KOPT-K1 (cell line): ENCODE measurements around the gene C5orf63.
"Not testable (repeated sequence)": the region's sequence is repeated elsewhere in the genome, so short reads cannot be mapped to it uniquely, and the experiment has no call there.

Source experiments
- H3K27ac ChIP-seq: fragments of 200-600 bp; sonication (generic); 2 replicates; pipeline ENCODE4 v1.5.1; 2016; ENCODE audit warnings: antibody characterized with exemption, mild to moderate bottlenecking, low read depth, low read length; ENCODE audit not compliant: poor library complexity, severe bottlenecking
- H3K36me3 ChIP-seq: fragments of 200-600 bp; sonication (generic); 2 replicates; pipeline ENCODE4 v1.5.1; 2017; ENCODE audit warnings: antibody characterized with exemption, mild to moderate bottlenecking, low read length, moderate library complexity; ENCODE audit not compliant: insufficient read depth
- H3K9me3 ChIP-seq: fragments of 200-600 bp; sonication (generic); 2 replicates; pipeline ENCODE4 v1.5.1; 2017; ENCODE audit warnings: antibody characterized with exemption, low read length, mild to moderate bottlenecking; ENCODE audit not compliant: insufficient read depth, poor library complexity, severe bottlenecking

The C5orf63 gene

DNA sequence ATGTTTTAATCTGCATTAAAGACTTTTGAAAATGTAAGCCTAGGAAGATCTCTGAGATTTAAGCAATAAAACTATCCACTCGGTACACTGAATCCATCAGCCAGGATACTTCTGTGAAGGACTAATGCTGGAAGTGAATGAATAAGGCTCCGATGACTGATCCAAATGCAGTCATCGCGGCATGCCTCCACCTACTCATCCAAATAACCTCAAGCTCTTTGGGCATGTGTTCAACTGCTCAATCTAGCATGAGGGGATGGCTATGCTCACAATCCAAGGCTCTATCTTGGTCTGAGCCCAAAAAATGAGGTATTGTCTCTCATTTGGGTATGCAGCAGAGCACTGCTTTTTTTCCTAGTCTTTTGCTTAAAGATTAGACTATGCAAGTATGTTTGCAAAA, 62.1 kb downstream of the C5orf63 start:
- Histone ChIP-seq H3K27ac (no peak overlapping the region), H3K36me3 (no peaks in the 10 kb centered on the region), H3K9me3 (no peaks in the 10 kb centered on the region)

DNA sequence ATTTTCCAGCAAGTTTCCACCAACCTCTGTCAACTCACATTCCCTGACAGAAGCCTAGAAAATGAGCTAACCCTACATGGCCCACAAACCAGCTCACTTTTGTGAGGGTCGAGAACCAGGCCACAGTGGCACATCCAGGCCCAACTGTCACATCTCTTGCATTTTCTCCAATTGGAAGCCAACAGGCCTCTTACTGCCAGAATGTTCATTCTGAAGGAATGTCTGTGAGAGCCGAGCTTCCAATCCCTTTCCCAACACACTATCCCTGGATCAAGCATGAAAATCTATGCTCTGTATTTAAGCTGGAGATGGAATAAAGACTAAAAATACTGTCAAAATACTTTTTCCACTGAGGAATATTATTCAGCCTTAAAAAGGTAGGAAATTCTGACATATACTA, 62.9 kb downstream of the C5orf63 start:
- Histone ChIP-seq H3K9me3 (no peaks in the 10 kb centered on the region), H3K36me3 (no peaks in the 10 kb centered on the region), H3K27ac (no peak overlapping the region)

DNA sequence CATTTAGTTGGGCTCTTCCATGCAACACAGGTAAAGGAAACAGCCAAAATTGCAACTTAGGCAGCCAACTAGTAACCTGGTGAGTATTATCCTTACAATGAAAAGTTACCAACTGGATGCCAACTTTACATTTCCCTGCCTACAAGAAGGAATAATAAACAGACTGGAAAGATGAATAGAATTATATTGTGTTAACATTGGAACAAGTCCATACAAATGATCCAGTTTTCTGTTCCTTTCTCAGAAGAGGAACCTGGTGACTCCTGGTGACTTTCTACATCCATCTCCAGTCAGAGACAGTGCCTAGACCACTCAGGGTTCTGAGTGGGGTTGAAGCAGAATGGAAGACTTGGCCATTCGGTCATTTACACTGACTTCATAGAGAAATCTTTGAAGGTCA, 63.5 kb downstream of the C5orf63 start:
- Histone ChIP-seq H3K36me3 (no peaks in the 10 kb centered on the region), H3K9me3 (no peaks in the 10 kb centered on the region), H3K27ac (no peak overlapping the region)

DNA sequence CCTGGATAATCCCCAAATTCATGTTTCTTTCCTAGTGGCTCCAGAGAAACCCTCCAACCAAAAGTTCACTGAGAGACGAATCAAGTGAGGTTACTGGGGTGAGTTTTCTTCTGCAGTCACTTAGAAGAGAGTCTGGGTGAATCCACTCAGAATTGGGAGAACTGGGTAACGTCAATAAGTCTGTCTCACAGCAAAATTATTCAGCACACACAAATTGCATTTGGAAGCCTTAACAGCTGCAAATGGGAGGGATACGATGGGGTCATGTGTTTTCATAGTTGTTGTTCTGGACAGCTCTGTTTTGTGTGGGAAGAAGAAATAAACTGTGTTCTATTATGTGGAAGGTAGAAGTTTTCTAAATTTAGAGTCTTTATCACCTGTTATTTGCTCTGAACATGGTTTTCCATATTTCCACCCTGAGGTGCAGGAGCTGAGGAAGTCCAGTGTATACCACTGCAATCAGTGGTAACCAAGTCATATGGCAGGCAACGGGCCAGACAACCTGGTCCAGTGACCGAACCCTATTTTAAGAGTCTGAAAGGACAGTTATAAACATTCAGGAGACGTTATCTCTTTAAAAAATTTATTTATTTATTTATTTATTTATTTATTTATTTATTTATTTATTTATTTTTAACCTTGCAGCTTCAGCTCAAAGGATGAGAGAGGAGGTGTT, 64.9 kb downstream of the C5orf63 start:
- Histone ChIP-seq H3K36me3 (no peaks in the 10 kb centered on the region), H3K9me3 (no peaks in the 10 kb centered on the region), H3K27ac (no peak overlapping the region)

DNA sequence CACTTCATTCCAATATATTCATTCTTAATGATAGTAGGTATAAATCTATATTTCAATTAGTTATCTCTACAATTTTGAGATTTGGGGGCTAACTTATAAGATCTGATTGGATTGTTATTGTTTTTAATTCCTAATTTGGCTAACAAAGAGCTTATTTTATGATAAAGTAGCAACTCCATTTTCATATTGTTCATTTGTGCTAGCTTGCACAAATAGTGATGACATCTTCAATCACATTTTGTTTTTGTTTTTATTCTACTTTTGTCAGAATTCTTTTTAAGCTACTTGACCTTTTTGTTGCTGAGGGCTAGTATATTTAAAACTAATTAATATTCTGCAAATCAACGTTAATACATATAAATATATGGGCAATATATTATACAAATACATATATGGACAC, 65.8 kb downstream of the C5orf63 start:
- Histone ChIP-seq H3K36me3 (no peaks in the 10 kb centered on the region), H3K9me3 (no peaks in the 10 kb centered on the region), H3K27ac (no peak overlapping the region)

DNA sequence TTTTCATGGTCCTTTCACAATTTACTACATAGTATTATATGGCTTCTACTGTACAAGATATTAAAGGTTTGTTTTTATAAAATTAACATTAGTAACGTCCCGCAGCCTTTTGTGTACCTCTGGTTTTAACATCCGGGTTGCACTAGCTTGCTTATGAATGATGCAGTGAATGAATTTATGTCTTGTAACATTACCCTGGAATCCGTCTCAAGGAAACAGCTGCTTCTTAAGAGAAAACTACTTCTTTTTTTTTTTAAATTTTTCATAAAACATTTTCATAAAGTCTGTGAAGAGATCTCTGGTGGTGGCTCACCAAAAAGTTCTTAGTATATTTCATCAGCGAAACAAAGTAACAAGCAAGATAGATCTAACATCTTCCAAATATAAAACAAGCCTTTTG, 66.6 kb downstream of the C5orf63 start:
- H3K9me3 ChIP-seq: no peaks in the 10 kb centered on the region
- H3K36me3 ChIP-seq: no peaks in the 10 kb centered on the region
- H3K27ac ChIP-seq: no peak overlapping the region

DNA sequence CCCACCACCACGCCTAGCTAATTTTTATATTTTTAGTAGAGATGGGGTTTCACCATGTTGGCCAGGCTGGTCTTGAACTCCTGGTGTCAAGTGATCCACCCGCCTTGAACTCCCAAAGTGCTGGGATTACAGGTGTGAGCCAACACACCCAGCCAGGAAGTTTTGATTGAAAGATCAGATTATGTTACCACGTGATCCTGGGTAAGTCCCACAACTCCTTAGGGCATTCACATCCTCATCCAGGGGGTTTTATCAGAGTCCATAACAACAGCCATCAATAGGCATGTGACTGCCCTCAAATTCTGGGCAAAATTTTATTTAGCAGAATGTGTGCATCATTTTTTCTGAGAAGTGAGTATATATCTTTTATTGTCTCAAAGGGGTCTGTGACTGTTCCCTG, 68.0 kb downstream of the C5orf63 start:
- H3K36me3 ChIP-seq, H3K27ac ChIP-seq, H3K9me3 ChIP-seq: not testable (repeated sequence)

DNA sequence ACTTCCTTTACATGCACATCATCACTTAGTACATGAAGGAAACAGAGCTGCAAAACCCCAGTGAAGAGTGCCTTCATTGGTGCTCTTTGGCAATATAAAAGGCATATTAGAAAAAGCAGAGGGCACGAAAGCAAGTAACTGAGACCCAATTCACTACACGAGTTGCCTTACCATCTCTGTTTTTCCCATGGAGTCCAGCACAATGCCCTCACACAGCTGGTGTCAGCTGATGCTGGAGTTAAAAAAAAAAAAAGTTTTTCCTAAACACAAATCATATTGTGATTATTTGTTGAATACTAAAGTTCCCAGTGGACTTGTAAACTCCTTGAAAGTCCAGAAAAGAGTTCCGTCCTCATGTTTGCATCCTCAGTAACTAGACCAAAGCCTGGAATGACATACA, 68.6 kb downstream of the C5orf63 start:
- H3K36me3 ChIP-seq: no peaks in the 10 kb centered on the region
- no peaks in the 10 kb centered on the region for H3K9me3 ChIP-seq
- no peak overlapping the region for H3K27ac ChIP-seq

DNA sequence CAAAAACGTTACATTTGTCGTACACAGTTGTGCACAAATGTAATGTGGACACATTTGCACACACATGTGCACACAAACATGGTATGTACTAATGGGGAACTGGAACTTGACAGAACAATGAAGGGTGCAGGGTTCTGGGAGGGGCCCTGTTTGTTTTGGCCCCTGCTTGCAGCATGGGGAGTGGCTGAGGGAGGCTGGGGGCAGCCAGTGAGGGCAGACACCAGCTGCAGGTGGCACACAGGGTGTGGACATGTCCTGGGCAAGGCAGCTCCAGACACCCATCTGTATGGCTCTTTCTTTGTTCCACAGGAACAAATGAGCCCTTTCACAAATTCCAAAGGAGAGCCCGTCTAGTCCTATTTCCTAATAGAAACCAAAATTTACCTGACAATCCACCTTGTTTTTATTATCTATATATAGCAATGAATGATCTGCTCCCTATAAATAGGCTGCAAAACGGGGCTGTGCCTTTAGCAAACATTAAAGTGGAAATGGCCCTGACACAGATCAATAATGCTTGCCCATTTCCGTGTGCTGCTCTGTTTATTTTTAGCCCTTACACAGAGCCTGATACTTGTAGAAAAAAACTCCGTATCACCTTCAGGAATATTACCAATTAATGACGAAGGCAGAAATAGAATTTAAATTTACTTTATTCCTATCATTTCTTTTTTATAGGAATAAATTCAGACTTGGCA, 69.4 kb downstream of the C5orf63 start:
- Histone ChIP-seq H3K9me3 (no peaks in the 10 kb centered on the region), H3K36me3 (no peaks in the 10 kb centered on the region), H3K27ac (no peak overlapping the region)

DNA sequence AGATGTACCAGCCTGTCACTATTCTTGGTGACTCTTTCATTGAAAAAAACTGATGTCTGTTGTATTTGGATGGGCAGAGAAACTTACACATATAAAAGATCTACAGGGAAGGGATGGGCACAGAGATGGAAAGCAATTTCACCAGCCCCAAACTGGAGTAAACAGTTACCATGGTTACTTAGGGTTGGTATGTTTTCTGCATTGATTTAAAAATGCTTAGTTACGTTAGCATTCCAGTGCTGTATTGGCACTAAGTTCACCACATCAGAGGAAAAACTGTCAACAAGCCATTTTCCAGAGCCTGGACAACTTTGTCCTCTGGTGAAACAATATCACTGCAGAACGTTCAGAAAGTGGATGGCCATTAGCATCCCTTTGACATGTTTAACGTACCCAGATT, 70.9 kb downstream of the C5orf63 start:
- H3K27ac ChIP-seq: no peak overlapping the region
- H3K36me3 ChIP-seq: no peaks in the 10 kb centered on the region
- H3K9me3 ChIP-seq: no peaks in the 10 kb centered on the region

DNA sequence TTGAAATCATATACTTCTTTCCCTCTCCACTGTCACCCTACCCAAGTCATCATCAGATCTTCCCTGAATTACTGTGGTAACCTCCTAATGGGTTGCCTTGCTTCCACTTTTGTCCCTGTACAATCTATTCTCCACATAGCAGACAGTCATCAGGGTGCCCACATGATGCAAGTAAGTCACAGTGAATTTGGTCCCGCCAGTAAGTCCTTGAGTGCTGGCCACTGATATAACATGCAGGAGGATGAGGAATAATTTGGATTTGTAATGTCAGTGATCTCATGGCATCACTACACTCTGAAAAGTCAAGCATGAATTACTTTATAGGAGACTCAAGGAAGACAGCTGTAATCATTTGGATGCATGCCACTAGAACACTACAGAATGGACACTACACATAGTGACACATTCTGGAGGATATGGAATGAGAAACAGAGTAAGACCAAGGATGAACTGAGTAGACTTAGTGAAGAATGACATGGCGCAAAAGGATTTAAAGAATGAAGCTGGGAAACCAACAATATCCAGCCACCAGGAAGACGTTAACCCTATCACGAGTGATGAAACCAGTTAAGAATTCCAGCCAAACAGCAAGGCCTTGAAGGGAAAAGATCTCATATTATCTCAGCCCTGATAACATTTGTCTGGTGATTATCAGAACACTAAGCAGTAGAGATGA, 71.5 kb downstream of the C5orf63 start:
- Histone ChIP-seq H3K36me3 (no peaks in the 10 kb centered on the region), H3K9me3 (no peaks in the 10 kb centered on the region), H3K27ac (no peak overlapping the region)
